Muscle of leg (tissue), 11 donors: ENCODE measurements around the gene CLEC5A. TPM values are rescaled to one million over a fixed set of nuclear protein-coding genes. Genes with fewer than 3 reads are reported as not detected.
A peak's percentile ranks its signal among the peaks of the same experiment; 100 is the strongest.

Experiments used
- DNase-seq: peaks from one replicate; pipeline ENCODE4 v3.0.0; 2013
- H3K27ac ChIP-seq: one replicate; pipeline ENCODE4 v1.5.1; 2013; ENCODE audit warnings: mild to moderate bottlenecking, low read length, control low read depth
- H3K27me3 ChIP-seq: one replicate; pipeline ENCODE4 v1.6.1; 2013; ENCODE audit warnings: low read length; ENCODE audit not compliant: control insufficient read depth, insufficient read depth
- H3K36me3 ChIP-seq: one replicate; pipeline ENCODE4 v1.6.1; 2013; ENCODE audit warnings: low read length; ENCODE audit not compliant: control insufficient read depth, insufficient read depth
- H3K4me1 ChIP-seq: one replicate; pipeline ENCODE4 v1.6.1; 2013; ENCODE audit warnings: low read length; ENCODE audit not compliant: control insufficient read depth, insufficient read depth
- H3K4me3 ChIP-seq: one replicate; pipeline ENCODE4 v1.5.1; 2013; ENCODE audit warnings: low read length, control low read depth
- H3K9me3 ChIP-seq: replicated peaks from 2 replicates; pipeline ENCODE4 v1.6.1; 2013; ENCODE audit warnings: low read depth, low read length; ENCODE audit not compliant: control insufficient read depth
- WGBS: methylation state at CpG from one replicate; pipeline ENCODE4 v1.1.5; 2013; ENCODE audit warnings: missing lambda C conversion rate; ENCODE audit not compliant: insufficient coverage; 5-methylcytosine and 5-hydroxymethylcytosine counted together
- polyA plus RNA-seq, 8 donors: library from polyadenylated mRNA; unstranded; fragments of 120-200 nt; gene quantifications; one replicate each; pipeline versions ENCODE4 v1.2.1 to v1.2.3, GENCODE V29; 2013; ENCODE audit warnings: inconsistent platforms in 1 of 8, low replicate concordance in 1 of 8; ENCODE audit not compliant: insufficient read length in 8 of 8, insufficient read depth in 1 of 8
- total RNA-seq: library from RNA; stranded (reverse); fragments of 120-200 nt; gene quantifications from one replicate; pipeline ENCODE4 v1.2.4, GENCODE V29; 2013

Gene CLEC5A
- total and polyA plus RNA-seq, 9 donors, result 0.13 to 0.32 (median 0.24) TPM

- Histone ChIP-seq H3K27me3 (no peaks in the 10 kb centered on the region), H3K27ac (no peak overlapping the region), H3K9me3 (no peaks in the 10 kb centered on the region), H3K36me3 (no peaks in the 10 kb centered on the region), H3K4me3 (no peak overlapping the region), H3K4me1 (no peaks in the 10 kb centered on the region)
- no peak for DNase-seq
- WGBS, result 75% methylated on average over 3 of the region's 3 CpGs
Measured at GRCh38 chr7:141949911-141950310, 3.1 kb upstream of the CLEC5A start.

GRCh38 chr7:141949451-141949850, 2.7 kb upstream of the CLEC5A start:
- Histone ChIP-seq H3K36me3 (no peaks in the 10 kb centered on the region), H3K27ac (no peak overlapping the region), H3K4me1 (no peaks in the 10 kb centered on the region), H3K4me3 (no peak overlapping the region), H3K9me3 (no peaks in the 10 kb centered on the region), H3K27me3 (no peaks in the 10 kb centered on the region)
- no peak for DNase-seq
- 60% methylated on average over 1 of the region's 2 CpGs for WGBS

- H3K4me3 ChIP-seq, result no peak overlapping the region
- no peak for DNase-seq
- no peaks in the 10 kb centered on the region for H3K4me1 ChIP-seq
- H3K9me3 ChIP-seq, result no peaks in the 10 kb centered on the region
- WGBS, result 100% methylated on average over 1 of the region's 2 CpGs
- H3K27me3 ChIP-seq, result no peaks in the 10 kb centered on the region
- no peaks in the 10 kb centered on the region for H3K36me3 ChIP-seq
- H3K27ac ChIP-seq, result no peak overlapping the region
Measured at GRCh38 chr7:141949021-141949420, 2.2 kb upstream of the CLEC5A start.

GRCh38 chr7:141945356-141945755, 1.4 kb downstream of the CLEC5A start:
- Histone ChIP-seq H3K27me3 (no peaks in the 10 kb centered on the region), H3K4me3 (no peak overlapping the region), H3K9me3 (peaks cover 4% of the 10 kb centered on the region), H3K4me1 (no peaks in the 10 kb centered on the region), H3K27ac (no peak overlapping the region), H3K36me3 (no peaks in the 10 kb centered on the region)
- 58% methylated on average over 1 of the region's 3 CpGs for WGBS
- peak; percentile 14 for DNase-seq

GRCh38 chr7:141944811-141945210, 2.0 kb downstream of the CLEC5A start:
- no peaks in the 10 kb centered on the region for H3K27me3 ChIP-seq
- H3K9me3 ChIP-seq, result peaks cover 4% of the 10 kb centered on the region
- WGBS, result no CpG with 5 or more reads among the region's 3 CpGs
- H3K4me3 ChIP-seq, result no peak overlapping the region
- H3K27ac ChIP-seq, result no peak overlapping the region
- H3K4me1 ChIP-seq, result no peaks in the 10 kb centered on the region
- no peaks in the 10 kb centered on the region for H3K36me3 ChIP-seq
- no peak for DNase-seq

- H3K27me3 ChIP-seq, result no peaks in the 10 kb centered on the region
- DNase-seq, result no peak
- H3K9me3 ChIP-seq, result peaks cover 4% of the 10 kb centered on the region
- no peaks in the 10 kb centered on the region for H3K4me1 ChIP-seq
- H3K36me3 ChIP-seq, result no peaks in the 10 kb centered on the region
- H3K4me3 ChIP-seq, result no peak overlapping the region
- H3K27ac ChIP-seq, result no peak overlapping the region
- whole genome bisulfite sequencing, result no CpG with 5 or more reads among the region's 1 CpG
Measured at GRCh38 chr7:141943846-141944245, 2.9 kb downstream of the CLEC5A start.

GRCh38 chr7:141941075-141941474, 5.7 kb downstream of the CLEC5A start:
- no peak overlapping the region for H3K4me3 ChIP-seq
- peaks cover 20% of the 10 kb centered on the region for H3K9me3 ChIP-seq
- no peak for DNase-seq
- no peak overlapping the region for H3K27ac ChIP-seq
- H3K27me3 ChIP-seq, result no peaks in the 10 kb centered on the region
- no peaks in the 10 kb centered on the region for H3K4me1 ChIP-seq
- no CpG with 5 or more reads among the region's 3 CpGs for WGBS
- no peaks in the 10 kb centered on the region for H3K36me3 ChIP-seq

- H3K4me3 ChIP-seq, result no peak overlapping the region
- H3K27ac ChIP-seq, result no peak overlapping the region
- 65% methylated on average over 5 of the region's 5 CpGs for WGBS
- no peaks in the 10 kb centered on the region for H3K4me1 ChIP-seq
- peaks cover 8% of the 10 kb centered on the region for H3K9me3 ChIP-seq
- DNase-seq, result no peak
- H3K36me3 ChIP-seq, result no peaks in the 10 kb centered on the region
- H3K27me3 ChIP-seq, result no peaks in the 10 kb centered on the region
Measured at GRCh38 chr7:141930211-141930610, 16.6 kb downstream of the CLEC5A start.

GRCh38 chr7:141928845-141929195, 18.0 kb downstream of the CLEC5A start:
- no peak for DNase-seq
- Histone ChIP-seq H3K4me1 (no peaks in the 10 kb centered on the region), H3K4me3 (no peak overlapping the region), H3K27ac (no peak overlapping the region), H3K9me3 (peaks cover 8% of the 10 kb centered on the region), H3K36me3 (no peaks in the 10 kb centered on the region), H3K27me3 (no peaks in the 10 kb centered on the region)
- 22% methylated on average over 1 of the region's 3 CpGs for WGBS

- Histone ChIP-seq H3K4me3 (no peak overlapping the region), H3K36me3 (no peaks in the 10 kb centered on the region), H3K4me1 (no peaks in the 10 kb centered on the region), H3K9me3 (peaks cover 8% of the 10 kb centered on the region), H3K27me3 (no peaks in the 10 kb centered on the region), H3K27ac (no peak overlapping the region)
- 100% methylated on average over 2 of the region's 2 CpGs for WGBS
- DNase-seq, result no peak
Measured at GRCh38 chr7:141928146-141928844, 18.5 kb downstream of the CLEC5A start.

GRCh38 chr7:141920281-141920680, 26.5 kb downstream of the CLEC5A start:
- no peaks in the 10 kb centered on the region for H3K36me3 ChIP-seq
- WGBS, result 75% methylated on average over 1 of the region's 1 CpG
- DNase-seq, result no peak
- H3K27ac ChIP-seq, result no peak overlapping the region
- H3K4me1 ChIP-seq, result no peaks in the 10 kb centered on the region
- H3K4me3 ChIP-seq, result no peak overlapping the region
- H3K9me3 ChIP-seq, result peaks cover 7% of the 10 kb centered on the region
- no peaks in the 10 kb centered on the region for H3K27me3 ChIP-seq
